GM19452 (cell line): Measurements from ENCODE around the gene THRB.

ENCODE experiments used
- ATAC-seq: cut with Tn5 transposase; IDR thresholded peaks from one replicate; pipeline ENCODE4 v1.9.1; 2021; ENCODE audit not compliant: unreplicated experiment

THRB gene

DNA sequence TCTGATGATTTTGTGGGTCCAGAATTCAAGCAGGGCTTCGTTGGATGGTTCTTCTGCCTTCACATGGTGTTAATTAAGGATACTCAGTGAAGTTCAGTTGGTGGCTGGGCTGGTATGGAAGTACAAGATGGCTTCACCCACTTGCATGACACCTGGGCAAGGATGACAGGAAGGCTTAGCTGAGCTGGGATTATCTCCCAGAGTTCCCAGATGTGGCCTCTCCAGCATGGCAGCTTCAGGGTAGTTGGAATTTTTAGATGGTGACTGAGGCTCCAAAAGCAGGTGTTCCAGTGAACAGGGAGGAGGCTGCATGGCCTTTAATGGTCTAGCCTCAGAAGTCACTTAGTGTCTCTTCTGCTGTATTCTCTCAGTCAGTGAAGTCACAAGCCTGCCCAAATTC, 135.5 kb downstream of the THRB start:
- ATAC-seq: no peak

DNA sequence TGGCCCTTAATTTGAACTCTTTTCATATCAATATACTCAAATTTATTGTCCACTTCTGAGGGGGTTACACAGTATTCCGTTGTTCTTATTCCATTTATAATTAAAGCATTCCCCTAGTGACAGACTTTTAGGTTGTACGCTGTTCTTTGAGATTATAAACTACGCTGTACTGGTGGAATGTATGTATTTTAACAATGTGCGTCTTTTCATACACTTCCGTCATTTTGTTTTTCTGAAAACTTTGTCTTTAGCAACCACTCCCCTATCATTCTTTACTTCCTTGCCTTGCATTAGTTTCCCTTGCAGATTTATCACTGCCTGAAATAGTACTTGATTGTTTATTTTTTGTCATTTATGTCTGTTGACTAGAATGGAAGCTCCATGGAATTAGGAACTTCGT, 137.0 kb downstream of the THRB start:
- no peak for ATAC-seq

DNA sequence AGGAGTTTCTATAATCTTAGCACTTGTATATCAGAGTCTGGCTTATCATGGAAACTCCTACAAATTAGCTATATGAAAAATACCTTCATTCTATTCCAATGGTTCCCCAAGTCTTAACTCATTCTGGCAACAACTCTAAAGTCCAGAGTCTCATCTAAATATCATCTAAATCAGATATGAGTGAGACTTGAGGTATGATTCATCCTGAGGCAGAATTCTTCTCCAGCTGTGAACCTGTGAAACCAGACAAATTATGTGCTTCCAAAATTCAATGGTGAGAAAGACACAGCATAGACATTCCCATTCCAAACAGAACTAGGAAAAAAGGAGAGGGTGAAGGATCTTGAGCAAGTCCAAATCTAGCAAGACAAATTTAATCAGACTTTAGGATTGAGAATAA, 138.8 kb downstream of the THRB start:
- no peak for ATAC-seq

DNA sequence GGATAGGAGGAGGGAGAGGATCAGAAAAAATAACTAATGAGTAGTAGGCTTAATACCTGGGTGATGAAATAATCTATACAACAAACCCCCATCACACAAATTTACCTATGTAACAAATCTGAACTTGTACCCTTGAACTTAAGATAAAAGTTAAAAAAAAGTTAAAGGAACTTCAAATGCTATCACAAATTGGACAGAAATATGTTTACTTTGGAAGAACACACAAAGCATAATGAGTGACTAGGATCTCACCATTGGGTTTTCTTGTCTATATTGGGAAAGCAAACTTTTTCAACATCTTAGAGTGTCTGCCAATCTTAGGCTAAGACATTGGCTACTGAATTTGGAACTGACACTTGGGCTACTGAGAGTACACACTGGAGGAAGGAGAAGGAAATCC, 140.4 kb downstream of the THRB start:
- no peak for ATAC-seq

DNA sequence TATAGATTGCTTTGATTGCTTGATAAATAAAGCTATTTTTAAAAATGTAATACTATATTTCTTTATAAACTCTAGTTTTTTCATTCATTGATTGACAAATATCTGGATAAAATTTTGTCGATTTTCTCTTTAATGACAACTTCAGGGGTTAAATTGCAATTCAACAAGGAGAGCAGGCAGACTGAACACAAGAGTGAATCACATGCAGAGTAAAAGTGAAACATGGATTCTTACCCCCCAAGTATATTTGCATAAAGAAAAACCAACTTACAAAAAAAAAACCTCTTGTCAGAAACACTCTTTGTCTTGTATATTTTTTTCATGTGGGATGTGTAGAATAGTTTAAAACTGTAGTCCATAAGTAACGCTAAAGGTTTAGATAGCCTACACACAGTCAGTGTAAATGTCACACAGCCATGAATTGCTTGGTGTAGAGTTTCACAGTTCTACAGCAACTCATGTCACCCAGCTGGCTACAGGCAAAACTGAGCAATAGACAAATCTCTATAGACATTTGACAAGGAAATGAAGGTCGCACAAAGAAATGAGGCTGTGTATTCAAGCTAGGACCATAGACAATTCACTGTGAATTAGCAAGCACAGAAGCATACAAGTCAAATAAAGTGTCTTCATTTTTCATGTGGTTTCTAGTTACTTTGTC, 141.6 kb downstream of the THRB start:
- no peak for ATAC-seq

DNA sequence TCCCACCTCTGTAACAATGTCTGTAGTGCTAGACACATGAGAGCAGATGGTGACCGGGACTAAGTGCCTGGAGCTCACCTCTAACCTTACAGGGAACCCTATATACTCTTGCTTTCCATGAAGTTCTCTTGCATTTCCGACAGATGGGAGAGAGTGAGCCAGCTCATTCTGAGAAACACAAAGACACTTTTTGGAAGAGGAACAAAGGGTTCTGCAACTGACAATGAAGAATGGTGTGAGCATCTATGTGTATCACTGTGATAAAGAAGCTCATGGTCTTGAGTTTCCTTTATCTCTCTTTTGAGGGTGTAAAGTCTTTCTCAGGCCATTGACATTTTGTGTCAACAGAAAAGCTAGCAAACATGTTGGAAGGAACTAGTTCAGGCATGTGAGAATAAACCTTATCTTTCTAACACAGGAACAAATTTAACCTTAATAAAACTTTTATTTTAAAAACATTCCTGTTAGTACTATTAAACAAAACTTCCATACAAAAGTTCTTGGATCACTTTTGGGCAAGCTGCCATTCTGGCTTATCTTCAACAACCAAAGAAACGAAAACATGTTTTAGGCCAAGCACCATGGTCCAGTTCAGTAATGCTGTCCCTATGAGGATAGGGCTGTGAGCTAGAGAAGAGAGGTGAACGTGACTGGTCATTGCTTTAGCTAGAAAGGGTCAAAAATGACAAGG, 142.7 kb downstream of the THRB start:
- ATAC-seq: no peak

DNA sequence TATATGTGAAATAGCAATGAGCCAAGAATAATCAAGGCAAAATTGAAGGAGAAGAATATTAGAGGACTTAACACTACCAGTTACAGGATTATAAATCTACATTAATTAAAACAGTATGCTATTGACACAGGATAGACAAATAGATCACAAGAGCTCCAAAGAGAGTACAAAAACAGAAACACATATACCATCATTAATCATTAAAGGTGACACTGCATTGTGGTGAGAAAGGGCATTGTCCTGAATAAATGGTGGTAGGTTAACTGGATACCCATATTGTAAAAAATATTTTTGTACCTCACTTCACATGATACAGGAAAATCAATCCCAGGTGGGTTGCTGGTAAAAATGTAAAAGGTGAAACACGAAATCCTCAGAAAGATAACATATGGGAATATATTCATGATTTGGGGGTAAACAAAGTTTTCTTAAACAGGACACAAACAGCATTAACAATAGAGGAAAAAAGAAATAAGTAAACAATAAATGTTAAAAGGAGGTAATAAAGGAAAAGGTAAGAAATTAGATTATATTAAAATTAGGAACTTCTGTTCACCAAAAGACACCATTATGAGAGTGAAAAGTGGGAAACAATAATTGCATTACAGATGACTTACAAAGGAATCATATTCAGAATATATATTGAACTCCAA, 145.2 kb downstream of the THRB start:
- no peak for ATAC-seq

DNA sequence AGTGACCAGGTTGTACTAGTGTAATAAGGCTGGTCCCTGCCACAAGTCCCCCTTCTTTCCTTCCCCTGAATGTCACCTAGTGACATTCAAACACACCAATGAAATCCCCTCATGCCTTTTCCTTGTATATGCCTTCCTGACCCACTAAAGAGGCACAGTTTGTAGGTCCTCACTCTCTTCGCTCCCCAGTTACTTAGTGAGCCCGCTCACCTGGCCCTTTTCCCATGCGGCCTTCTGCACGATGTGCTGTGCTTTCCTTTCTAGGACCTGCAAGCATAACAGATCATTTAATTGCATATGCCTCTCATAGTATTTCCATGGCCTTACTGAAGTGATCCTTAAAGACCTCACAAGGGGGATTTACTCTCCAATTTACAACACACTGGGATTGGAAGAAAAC, 146.3 kb downstream of the THRB start:
- ATAC-seq: no peak

DNA sequence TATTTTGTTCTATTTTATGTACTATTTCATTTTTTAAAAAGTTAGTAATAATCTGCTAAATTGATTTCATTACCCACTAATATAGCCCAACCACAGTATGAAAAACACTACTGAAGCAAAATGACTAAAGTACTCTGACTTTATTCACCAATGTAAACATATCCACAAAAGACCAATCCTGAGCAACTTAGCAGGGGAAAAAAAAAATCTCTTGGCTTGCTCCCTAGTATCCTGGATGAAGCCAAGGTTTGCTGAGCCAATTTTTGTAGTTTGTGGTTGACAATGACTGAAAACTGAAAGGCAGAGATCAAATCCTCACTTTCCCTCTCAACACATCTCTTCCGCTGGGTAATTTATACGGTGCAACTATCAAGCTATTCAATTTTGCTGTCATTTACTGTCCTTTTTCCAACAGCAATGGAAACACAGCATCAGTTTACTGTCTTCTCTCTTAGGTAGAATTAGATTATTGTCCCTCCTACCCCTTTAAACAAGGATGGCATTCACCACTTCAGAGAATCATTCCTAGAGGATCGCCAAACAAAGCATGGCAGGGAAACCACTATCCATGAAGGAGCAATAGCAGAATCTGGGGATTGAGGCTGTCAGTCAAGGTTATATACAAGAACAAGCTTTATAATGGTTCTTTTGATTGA, 149.7 kb downstream of the THRB start:
- no peak for ATAC-seq

DNA sequence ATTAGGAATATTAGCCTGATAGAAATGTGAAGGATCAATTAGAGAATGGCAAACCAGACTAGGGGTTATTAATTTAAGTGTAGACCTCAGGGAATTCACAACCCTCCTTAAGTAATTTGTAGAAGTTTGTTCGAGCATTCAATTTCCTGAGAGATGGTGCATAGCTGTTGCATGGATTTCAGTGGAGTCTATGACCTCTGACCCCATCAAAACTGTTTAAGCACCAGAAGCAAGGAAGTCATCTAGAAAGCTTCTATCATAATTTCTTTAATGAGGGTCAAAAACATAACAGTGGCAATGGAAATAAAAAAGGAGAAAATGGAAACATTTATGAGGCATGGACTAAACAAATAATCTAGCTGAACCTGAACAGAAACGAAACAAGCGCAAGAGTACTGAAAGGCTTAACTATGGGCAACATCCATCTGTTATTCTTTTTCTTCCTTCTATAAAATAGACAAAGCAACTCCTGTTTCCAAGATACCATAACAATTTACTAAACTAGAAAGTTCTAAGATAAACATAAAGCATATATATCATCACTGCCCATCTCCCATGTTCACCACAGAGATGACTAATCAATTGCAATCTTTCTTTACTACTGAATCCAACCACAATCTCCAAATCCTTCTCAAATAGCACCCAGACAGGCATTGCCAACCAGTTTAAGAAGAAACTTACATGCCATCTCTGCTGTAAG, 151.4 kb downstream of the THRB start:
- ATAC-seq: no peak

DNA sequence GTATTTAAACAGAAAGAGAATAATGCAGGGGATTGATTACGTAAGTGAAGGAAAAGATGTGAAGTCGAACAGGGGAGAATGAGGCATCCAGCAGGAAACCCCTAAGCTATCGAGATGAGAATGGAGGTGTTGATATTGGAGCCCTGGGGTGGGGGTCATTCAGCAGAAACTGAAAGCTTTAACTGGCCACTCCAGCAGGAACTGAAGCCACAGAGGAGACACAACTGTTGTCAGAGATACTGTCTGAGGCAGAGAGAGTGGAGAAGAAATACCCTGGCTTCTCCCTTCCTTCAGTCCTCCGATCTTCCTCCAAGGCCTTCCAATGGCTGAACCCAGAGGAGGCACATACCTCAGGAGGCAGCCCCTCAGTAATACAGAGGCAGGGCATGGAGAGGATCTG, 152.4 kb downstream of the THRB start:
- ATAC-seq: no peak

DNA sequence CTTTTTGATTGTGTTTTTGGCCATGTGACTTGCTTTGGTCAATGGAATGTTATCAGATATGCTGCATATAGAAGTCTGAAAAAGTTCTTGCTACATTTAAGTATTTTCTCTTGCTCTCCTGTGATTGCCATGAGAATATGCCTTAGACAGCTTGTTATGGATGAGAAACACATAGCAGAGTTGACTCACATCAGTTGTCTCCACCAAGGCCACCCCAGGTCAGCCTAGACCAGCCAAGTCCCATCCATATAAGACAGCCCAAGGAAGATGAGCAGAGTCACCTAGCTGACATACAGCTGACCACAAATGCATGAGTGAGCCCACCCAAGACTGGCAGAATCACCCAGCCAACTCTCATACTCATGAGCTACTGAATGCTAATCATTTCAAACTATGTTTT, 153.0 kb downstream of the THRB start:
- no peak for ATAC-seq

DNA sequence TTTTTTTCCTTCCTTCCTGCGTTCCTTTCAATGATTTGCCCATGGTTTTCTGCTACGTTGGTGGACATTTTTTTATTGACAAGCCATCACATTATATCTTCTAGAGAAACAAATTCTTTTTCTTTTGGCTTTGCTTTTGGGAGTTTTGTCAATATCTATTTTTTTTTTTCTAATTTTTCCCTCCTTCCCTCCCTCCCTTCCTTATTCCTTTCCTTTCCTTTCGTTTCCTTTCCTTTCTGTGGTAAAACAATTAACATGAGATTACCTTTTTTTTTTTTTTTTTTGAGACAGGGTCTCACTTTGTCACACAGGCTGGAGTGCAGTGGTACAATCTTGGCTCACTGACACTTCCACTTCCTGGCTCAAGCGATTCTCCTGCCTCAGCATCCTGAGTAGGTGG, 153.7 kb downstream of the THRB start:
- no peak for ATAC-seq

DNA sequence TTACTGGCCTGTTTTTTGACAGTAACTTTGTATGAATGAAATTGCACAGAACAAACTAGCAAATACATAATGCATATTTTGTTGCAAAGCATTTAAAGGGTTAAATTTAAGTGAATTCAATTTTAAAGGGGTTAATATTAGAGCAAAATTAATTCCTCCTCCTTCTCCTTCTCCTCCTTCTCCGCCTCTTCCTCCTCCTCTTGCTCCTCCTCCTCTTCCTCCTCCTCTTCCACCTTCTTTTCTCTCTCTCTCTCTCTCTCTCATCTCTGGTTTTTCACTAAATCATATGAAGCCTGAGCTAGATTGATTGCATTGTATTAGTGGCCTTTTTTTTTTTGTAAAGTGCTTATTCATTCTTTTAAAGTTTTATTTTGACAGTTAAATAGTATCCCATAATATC, 154.5 kb downstream of the THRB start:
- no peak for ATAC-seq

DNA sequence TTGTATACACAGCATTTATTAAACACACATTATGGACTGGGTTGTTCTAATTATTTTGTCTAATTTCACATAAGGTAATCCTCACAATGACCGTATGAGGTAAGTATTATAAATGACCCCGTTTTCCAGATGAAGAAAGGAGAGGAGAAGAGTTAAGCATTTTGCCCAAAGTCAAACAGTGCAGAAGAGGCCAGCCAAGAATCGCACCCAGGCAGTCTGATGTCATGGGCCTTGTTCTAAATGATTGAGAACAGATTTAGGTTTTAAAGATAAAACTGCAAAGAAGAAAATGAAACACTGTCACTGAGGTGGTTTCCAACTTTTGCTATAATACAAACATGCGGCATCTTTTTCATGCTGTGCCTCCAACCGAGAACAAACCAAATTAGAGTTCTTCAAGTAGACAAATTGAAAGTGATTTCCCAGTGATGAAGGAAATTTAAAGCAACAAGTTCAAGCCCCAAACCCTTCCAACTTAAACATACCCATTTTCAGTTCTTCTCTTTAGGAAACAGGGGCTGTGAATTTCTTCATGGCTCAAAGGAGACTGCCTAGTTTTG, 155.3 kb downstream of the THRB start:
- no peak for ATAC-seq

DNA sequence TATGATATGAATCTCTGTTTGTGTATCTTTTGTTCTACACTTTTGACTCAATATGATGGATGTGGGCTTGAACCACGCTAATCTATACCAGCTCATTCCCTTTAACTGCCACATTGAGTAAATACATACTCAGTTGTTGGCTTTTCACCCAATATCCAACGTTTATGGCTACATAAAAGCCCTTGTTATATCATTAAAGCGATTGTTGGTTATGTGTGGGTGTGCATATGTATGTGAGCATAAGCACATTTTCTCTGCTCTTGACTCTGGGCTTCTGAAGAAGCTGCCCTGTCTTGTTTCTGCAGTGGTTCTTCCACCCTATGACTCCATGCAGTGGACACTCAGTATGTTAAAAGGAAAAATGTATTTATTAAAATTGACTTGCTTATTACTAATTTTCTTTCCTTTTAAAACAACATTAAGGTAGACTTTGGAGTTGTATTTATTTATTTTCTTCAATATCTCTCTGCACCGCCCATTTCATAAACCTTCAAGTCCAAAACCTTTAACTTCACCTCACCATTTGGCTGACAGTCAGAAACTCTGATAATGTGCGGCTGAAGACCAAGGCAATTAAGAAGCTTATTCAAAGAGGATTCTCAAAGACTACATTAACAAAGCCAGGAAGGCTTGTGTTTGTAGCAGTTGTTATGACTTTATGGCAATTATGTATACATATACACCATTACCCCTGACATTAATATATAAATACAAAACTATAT, 156.1 kb downstream of the THRB start:
- no peak for ATAC-seq

DNA sequence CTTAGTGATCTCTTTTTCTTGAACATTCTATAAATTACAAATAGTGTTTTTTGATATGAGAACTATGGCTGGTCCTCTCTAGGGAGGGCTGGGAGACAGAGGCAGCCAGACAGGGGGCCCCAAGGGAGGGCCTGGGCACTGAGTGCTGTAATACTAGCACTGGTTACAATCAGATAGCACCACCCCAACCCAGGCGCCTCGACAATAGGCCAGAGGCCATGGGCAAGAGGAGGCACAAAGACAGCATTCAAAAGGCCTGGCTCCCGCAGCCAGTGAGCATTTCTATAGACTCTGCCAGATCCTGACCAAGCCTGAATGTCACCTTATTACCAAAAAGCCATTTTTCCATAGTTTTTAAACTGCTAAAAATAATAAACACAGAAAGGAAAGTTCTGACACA, 158.5 kb downstream of the THRB start:
- ATAC-seq: no peak

DNA sequence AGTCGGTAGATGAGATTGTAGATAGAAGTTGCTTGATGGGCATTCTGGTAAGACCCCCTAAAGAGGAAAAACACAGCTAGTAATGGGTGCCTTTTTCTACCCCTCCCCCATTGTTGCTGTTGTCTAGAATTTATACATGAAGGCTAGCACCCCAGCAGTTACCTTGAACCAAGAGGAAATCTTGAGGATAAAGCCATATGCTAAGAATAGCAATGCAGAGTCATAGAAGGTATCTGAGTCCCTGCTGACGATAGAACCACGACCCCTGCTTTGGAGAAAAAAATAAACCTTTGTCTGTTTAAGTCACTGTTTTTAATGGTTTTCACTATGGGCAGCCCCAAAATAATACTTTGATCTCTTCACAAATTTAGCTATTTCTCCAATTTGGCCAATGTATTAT, 162.6 kb downstream of the THRB start:
- ATAC-seq: no peak

DNA sequence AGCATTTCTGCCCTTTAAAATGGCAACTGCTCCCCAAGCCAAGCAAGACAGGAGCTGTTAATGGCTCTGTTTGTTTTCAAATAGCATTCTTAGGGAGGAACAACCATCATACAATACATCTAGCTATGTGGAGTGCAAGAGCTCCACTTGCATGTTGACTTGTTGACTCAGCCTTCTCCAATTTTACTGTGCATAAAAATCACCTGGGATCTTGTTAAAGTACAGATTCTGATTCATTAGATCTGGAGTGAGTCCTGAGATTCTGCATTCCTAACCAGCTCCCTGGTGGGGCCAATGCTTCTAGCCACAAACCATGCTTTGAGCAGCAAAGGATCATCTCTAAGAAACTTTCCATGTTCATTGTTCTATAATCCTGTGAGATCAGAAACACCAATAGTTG, 171.4 kb downstream of the THRB start:
- no peak for ATAC-seq

DNA sequence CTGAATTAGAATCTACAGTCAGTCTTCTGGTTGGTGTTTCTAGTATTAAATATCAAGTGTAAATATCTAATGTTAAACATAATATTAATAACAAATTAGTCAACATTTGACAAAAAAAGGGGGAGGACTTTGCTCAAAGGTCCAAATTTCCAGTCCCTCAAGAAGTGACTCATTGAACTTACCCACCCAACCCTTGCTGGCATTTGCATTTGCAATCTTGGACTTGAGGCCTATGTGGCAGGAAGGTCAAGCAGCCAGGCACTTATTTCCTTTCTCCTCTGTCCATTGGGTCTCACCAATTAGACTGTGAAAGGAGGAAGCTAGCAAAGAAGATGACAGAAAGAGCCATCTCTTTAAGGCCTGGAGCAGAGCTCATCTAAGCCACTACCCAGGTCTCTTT, 174.0 kb downstream of the THRB start:
- ATAC-seq: no peak
